HEK293T (cell line): ENCODE results near the gene FAM120B.

Experiments
- CTCF ChIA-PET: fragments of 350-600 bp; formaldehyde crosslinking; extraction: SDS; loops from one replicate; lab custom pipeline; 2021; ENCODE audit warnings: antibody characterized with exemption, inconsistent platforms; lab: Yijun Ruan, JAX
- POLR2A ChIA-PET: fragments of 350-600 bp; formaldehyde crosslinking; extraction: SDS; loops from one replicate; lab custom pipeline; 2020; ENCODE audit warnings: antibody characterized with exemption, inconsistent platforms; lab: Yijun Ruan, JAX
- DNase-seq: peaks from one replicate; pipeline ENCODE4 v3.0.0; 2012; ENCODE audit warnings: mixed read lengths; ENCODE audit errors: extremely low spot score
- ARNT ChIP-seq: fragments of 450-650 bp; IDR thresholded peaks from 2 replicates; pipeline ENCODE4 v1.6.1; 2017; ENCODE audit warnings: mild to moderate bottlenecking
- BHLHE40 ChIP-seq: fragments of 450-650 bp; IDR thresholded peaks from 2 replicates; pipeline ENCODE4 v1.6.1; 2016; ENCODE audit warnings: mild to moderate bottlenecking, moderate library complexity, borderline replicate concordance
- CTBP1 ChIP-seq: fragments of 450-650 bp; IDR thresholded peaks from 2 replicates; pipeline ENCODE4 v1.6.1; 2016; ENCODE audit warnings: borderline replicate concordance
- ELF4 ChIP-seq: fragments of 450-650 bp; IDR thresholded peaks from 2 replicates; pipeline ENCODE4 v1.6.1; 2017; ENCODE audit warnings: antibody characterized with exemption
- FOXA1 ChIP-seq: fragments of 450-650 bp; IDR thresholded peaks from 2 replicates; pipeline ENCODE4 v1.6.1; 2016; ENCODE audit warnings: mild to moderate bottlenecking
- FOXK2 ChIP-seq: fragments of 450-650 bp; IDR thresholded peaks from 2 replicates; pipeline ENCODE4 v1.6.1; 2016; ENCODE audit warnings: mild to moderate bottlenecking
- FOXM1 ChIP-seq: fragments of 450-650 bp; IDR thresholded peaks from 2 replicates; pipeline ENCODE4 v1.6.1; 2017; ENCODE audit warnings: mild to moderate bottlenecking, borderline replicate concordance
- HDGF ChIP-seq: fragments of 450-650 bp; IDR thresholded peaks from 2 replicates; pipeline ENCODE4 v1.6.1; 2017; ENCODE audit warnings: antibody characterized with exemption, borderline replicate concordance
- L3MBTL2 ChIP-seq: fragments of 450-650 bp; conservative IDR thresholded peaks from 2 replicates; pipeline ENCODE4 v1.6.1; 2016; ENCODE audit warnings: mild to moderate bottlenecking
- LEF1 ChIP-seq: fragments of 450-650 bp; IDR thresholded peaks from 2 replicates; pipeline ENCODE4 v1.6.1; 2017; ENCODE audit warnings: mild to moderate bottlenecking, borderline replicate concordance
- NFRKB ChIP-seq: fragments of 450-650 bp; IDR thresholded peaks from 2 replicates; pipeline ENCODE4 v1.6.1; 2016; ENCODE audit warnings: mild to moderate bottlenecking, moderate library complexity
- PKNOX1 ChIP-seq: fragments of 450-650 bp; IDR thresholded peaks from 2 replicates; pipeline ENCODE4 v1.6.1; 2016
- SP1 ChIP-seq: fragments of 450-650 bp; IDR thresholded peaks from 2 replicates; pipeline ENCODE4 v1.6.1; 2017
- SUZ12 ChIP-seq: fragments of 450-650 bp; IDR thresholded peaks from 2 replicates; pipeline ENCODE4 v1.6.1; 2016; ENCODE audit warnings: mild to moderate bottlenecking
- TARDBP ChIP-seq: fragments of 450-650 bp; IDR thresholded peaks from 2 replicates; pipeline ENCODE4 v1.6.1; 2016
- ZNF384 ChIP-seq: fragments of 450-650 bp; IDR thresholded peaks from 2 replicates; pipeline ENCODE4 v1.6.1; 2016

FAM120B gene

GRCh38 chr6:170372380-170373325 lies 66.1 kb downstream of the FAM120B start:
- DNase-seq, result no peak
- CTCF ChIA-PET, result no interaction called here
- POLR2A ChIA-PET, result no interaction called here
- TF ChIP-seq NFRKB (no peak), LEF1 (no peak), HDGF (no peak)

GRCh38 chr6:170374571-170375444 lies 68.2 kb downstream of the FAM120B start:
- TF ChIP-seq PKNOX1 (no peak), ZNF384 (no peak), L3MBTL2 (no peak), HDGF (no peak), FOXM1 (no peak), ELF4 (no peak), BHLHE40 (no peak), FOXA1 (no peak), TARDBP (no peak), CTBP1 (no peak)
- DNase-seq, result no peak
- POLR2A ChIA-PET, result no interaction called here
- CTCF ChIA-PET, result no interaction called here

- TF ChIP-seq L3MBTL2 (no peak), BHLHE40 (no peak), ELF4 (no peak), LEF1 (no peak), TARDBP (no peak), ARNT (no peak), FOXA1 (no peak), SUZ12 (no peak), SP1 (no peak), HDGF (no peak), NFRKB (no peak)
- no peak for DNase-seq
- POLR2A ChIA-PET, result no interaction called here
- CTCF ChIA-PET, result no interaction called here
Measured at GRCh38 chr6:170375661-170376060, 69.1 kb downstream of the FAM120B start.

GRCh38 chr6:170376386-170377043 lies 70.0 kb downstream of the FAM120B start:
- POLR2A ChIA-PET, result no interaction called here
- CTCF ChIA-PET, result no interaction called here
- no peak for TF ChIP-seq BHLHE40
- no peak for TF ChIP-seq HDGF
- TF ChIP-seq TARDBP, result no peak
- TF ChIP-seq L3MBTL2, result no peak
- no peak for TF ChIP-seq SUZ12
- TF ChIP-seq NFRKB, result no peak
- TF ChIP-seq FOXK2, result no peak
- TF ChIP-seq LEF1, result no peak
- no peak for TF ChIP-seq PKNOX1
- TF ChIP-seq FOXM1, result no peak
- TF ChIP-seq ARNT, result no peak
- no peak for TF ChIP-seq SP1
- TF ChIP-seq ZNF384, result no peak
- no peak for TF ChIP-seq FOXA1
- no peak for TF ChIP-seq ELF4
- no peak for TF ChIP-seq CTBP1
- no peak for DNase-seq

- TF ChIP-seq SUZ12 (no peak), TARDBP (no peak), PKNOX1 (no peak), L3MBTL2 (no peak), FOXK2 (no peak), SP1 (no peak), NFRKB (no peak), ZNF384 (no peak), HDGF (no peak), BHLHE40 (no peak), ELF4 (no peak), FOXA1 (no peak), ARNT (no peak), LEF1 (no peak)
- DNase-seq, result no peak
- ChIA-PET POLR2A (no interaction called here), CTCF (no interaction called here)
Measured at GRCh38 chr6:170378502-170378901, 71.9 kb downstream of the FAM120B start.

GRCh38 chr6:170381562-170381961 lies 75.0 kb downstream of the FAM120B start:
- TF ChIP-seq FOXK2 (no peak), HDGF (no peak), ZNF384 (no peak), SP1 (no peak), FOXM1 (no peak), SUZ12 (no peak), ELF4 (no peak), L3MBTL2 (no peak), NFRKB (no peak), LEF1 (no peak), PKNOX1 (no peak), CTBP1 (no peak), FOXA1 (no peak), TARDBP (no peak), BHLHE40 (no peak), ARNT (no peak)
- ChIA-PET CTCF (no interaction called here), POLR2A (no interaction called here)
- DNase-seq, result no peak
